Activated CD8-positive, alpha-beta memory T cell treated with anti-CD3 and anti-CD28 coated beads, Interleukin-2, amount 10 ng/mL, durations not matched to agents 7 days and 5 days (primary cell): ENCODE data around the gene ADAMTS7. TPM values are rescaled to one million over a fixed set of nuclear protein-coding genes. Genes with fewer than 3 reads are reported as not detected.
"Not testable (repeated sequence)": the region's sequence is repeated elsewhere in the genome, so short reads cannot be mapped to it uniquely, and the experiment has no call there.

Source experiments
- ATAC-seq: fragments of 150-1000 bp; cut with Tn5 transposase; one replicate; pipeline ENCODE4 v1.10.0; 2021; ENCODE audit warnings: moderate library complexity
- CTCF ChIA-PET: fragments of 350-600 bp; sonication (Branson Sonifier 250); formaldehyde crosslinking; loops from one replicate; lab custom pipeline; 2021; ENCODE audit warnings: antibody characterized with exemption; lab: Charles Lee
- DNase-seq: peaks from one replicate; pipeline ENCODE4 v3.0.0-alpha.2; 2020
- H3K27ac Mint-ChIP-seq: one replicate; pipeline ENCODE4 v1.8.0; 2021; ENCODE audit warnings: mild to moderate bottlenecking, mixed read lengths
- H3K27me3 Mint-ChIP-seq: one replicate; pipeline ENCODE4 v1.8.0; 2021; ENCODE audit warnings: mixed read lengths
- H3K36me3 Mint-ChIP-seq: one replicate; pipeline ENCODE4 v1.8.0; 2021; ENCODE audit warnings: mild to moderate bottlenecking, mixed read lengths
- H3K4me1 Mint-ChIP-seq: one replicate; pipeline ENCODE4 v1.8.0; 2021; ENCODE audit warnings: mixed read lengths
- H3K4me3 Mint-ChIP-seq: one replicate; pipeline ENCODE4 v1.8.0; 2021; ENCODE audit warnings: mild to moderate bottlenecking, moderate library complexity, mixed read lengths
- H3K9me3 Mint-ChIP-seq: one replicate; pipeline ENCODE4 v1.8.0; 2022; ENCODE audit warnings: low read depth, mixed read lengths
- total RNA-seq, 2 experiments: library from RNA; stranded (reverse); gene quantifications; one replicate each; pipeline ENCODE4 v1.2.3, GENCODE V29; 2021

The ADAMTS7 gene
- total RNA-seq, 2 experiments from 2014 or later, result 0.18 to 0.28 TPM

GRCh38 chr15:78756781-78757635 lies 54.3 kb downstream of the ADAMTS7 start:
- H3K4me1 Mint-ChIP-seq, result peaks cover 24% of the 10 kb centered on the region
- H3K27ac Mint-ChIP-seq, result peak overlapping the region; percentile 52
- H3K27me3 Mint-ChIP-seq, H3K36me3 Mint-ChIP-seq, H3K9me3 Mint-ChIP-seq, H3K4me3 Mint-ChIP-seq, ATAC-seq, DNase-seq: not testable (repeated sequence)
- CTCF ChIA-PET, result interaction anchor here (1.4 to 1.9 kb wide), 2 partner anchors 50 to 250 kb away, joined by 3 to 4 read pairs; no protein-coding TSS in a partner anchor

GRCh38 chr15:78755900-78756591 lies 55.2 kb downstream of the ADAMTS7 start:
- peak; percentile 58 for ATAC-seq
- not testable (repeated sequence) for H3K27ac Mint-ChIP-seq, H3K4me3 Mint-ChIP-seq, H3K9me3 Mint-ChIP-seq, H3K27me3 Mint-ChIP-seq, H3K36me3 Mint-ChIP-seq
- peaks cover 15% of the 10 kb centered on the region for H3K4me1 Mint-ChIP-seq
- CTCF ChIA-PET, result interaction anchor here (1.0 to 1.9 kb wide), 3 partner anchors 51 to 251 kb away, joined by 3 to 4 read pairs (median 3); no protein-coding TSS in a partner anchor
- DNase-seq, result peak; percentile 62

GRCh38 chr15:78754637-78755280 lies 56.5 kb downstream of the ADAMTS7 start:
- not testable (repeated sequence) for H3K36me3 Mint-ChIP-seq, DNase-seq, H3K9me3 Mint-ChIP-seq, ATAC-seq, H3K27me3 Mint-ChIP-seq, H3K27ac Mint-ChIP-seq, H3K4me3 Mint-ChIP-seq
- CTCF ChIA-PET, result interaction anchor here (1.0 to 1.4 kb wide), 2 partner anchors 14 to 107 kb away, joined by 3 to 4 read pairs; no protein-coding TSS in a partner anchor
- H3K4me1 Mint-ChIP-seq, result peaks cover 12% of the 10 kb centered on the region

GRCh38 chr15:78753751-78754535 lies 57.3 kb downstream of the ADAMTS7 start:
- CTCF ChIA-PET, result interaction anchor here (1.4 kb wide), 1 partner anchor 13 kb away, joined by 4 read pairs; no protein-coding TSS in a partner anchor

GRCh38 chr15:78753359-78753659 lies 58.0 kb downstream of the ADAMTS7 start:
- H3K9me3 Mint-ChIP-seq, CTCF ChIA-PET, ATAC-seq, H3K27me3 Mint-ChIP-seq, H3K36me3 Mint-ChIP-seq, H3K27ac Mint-ChIP-seq, H3K4me3 Mint-ChIP-seq, DNase-seq: not testable (repeated sequence)
- peaks cover 12% of the 10 kb centered on the region for H3K4me1 Mint-ChIP-seq

More at GRCh38 chr15:78753751-78754535, 57.3 kb downstream of the ADAMTS7 start:
- H3K27me3 Mint-ChIP-seq, DNase-seq, H3K9me3 Mint-ChIP-seq, H3K27ac Mint-ChIP-seq, H3K4me3 Mint-ChIP-seq, ATAC-seq, H3K36me3 Mint-ChIP-seq: not testable (repeated sequence)
- peaks cover 12% of the 10 kb centered on the region for H3K4me1 Mint-ChIP-seq

GRCh38 chr15:78752492-78753358 lies 58.5 kb downstream of the ADAMTS7 start:
- Mint-ChIP-seq H3K9me3 (no peaks in the 10 kb centered on the region), H3K27me3 (peaks cover 3% of the 10 kb centered on the region), H3K4me1 (peaks cover 12% of the 10 kb centered on the region), H3K4me3 (no peak overlapping the region), H3K27ac (no peak overlapping the region), H3K36me3 (no peaks in the 10 kb centered on the region)
- ATAC-seq, result no peak
- CTCF ChIA-PET, result interaction anchor here (1.3 to 3.6 kb wide), 2 partner anchors 12 to 55 kb away, joined by 3 to 19 read pairs; no protein-coding TSS in a partner anchor
- no peak for DNase-seq

GRCh38 chr15:78751602-78751979 lies 59.7 kb downstream of the ADAMTS7 start:
- no peak for ATAC-seq
- CTCF ChIA-PET, result interaction anchor here (0.6 to 3.6 kb wide), 12 partner anchors 10 to 203 kb away, joined by 3 to 19 read pairs (median 3); partner anchors contain the start of gene CHRNA3
- no peak overlapping the region for H3K27ac Mint-ChIP-seq
- no peaks in the 10 kb centered on the region for H3K9me3 Mint-ChIP-seq
- H3K4me3 Mint-ChIP-seq, result no peak overlapping the region
- H3K4me1 Mint-ChIP-seq, result peaks cover 3% of the 10 kb centered on the region
- H3K27me3 Mint-ChIP-seq, result peaks cover 3% of the 10 kb centered on the region
- no peak for DNase-seq
- H3K36me3 Mint-ChIP-seq, result no peaks in the 10 kb centered on the region

GRCh38 chr15:78750974-78751601 lies 60.2 kb downstream of the ADAMTS7 start:
- not testable (repeated sequence) for H3K27ac Mint-ChIP-seq, H3K27me3 Mint-ChIP-seq, H3K9me3 Mint-ChIP-seq, H3K36me3 Mint-ChIP-seq, H3K4me1 Mint-ChIP-seq
- CTCF ChIA-PET, result interaction anchor here (0.6 to 3.6 kb wide), 14 partner anchors 10 to 202 kb away, joined by 3 to 19 read pairs (median 3); partner anchors contain the start of gene CHRNA3
- H3K4me3 Mint-ChIP-seq, result peak overlapping the region; percentile 37
- ATAC-seq (peak; percentile 99), DNase-seq (peak; percentile 94)

GRCh38 chr15:78750566-78750965 lies 60.7 kb downstream of the ADAMTS7 start:
- ATAC-seq, result no peak
- peak overlapping the region; percentile 37 for H3K4me3 Mint-ChIP-seq
- no peaks in the 10 kb centered on the region for H3K36me3 Mint-ChIP-seq
- no peak overlapping the region for H3K27ac Mint-ChIP-seq
- no peaks in the 10 kb centered on the region for H3K9me3 Mint-ChIP-seq
- DNase-seq, result no peak
- CTCF ChIA-PET, result interaction anchor here (0.7 to 3.6 kb wide), 10 partner anchors 10 to 202 kb away, joined by 3 to 19 read pairs (median 4); no protein-coding TSS in a partner anchor
- peaks cover 3% of the 10 kb centered on the region for H3K4me1 Mint-ChIP-seq
- peaks cover 3% of the 10 kb centered on the region for H3K27me3 Mint-ChIP-seq

GRCh38 chr15:78749831-78750230 lies 61.4 kb downstream of the ADAMTS7 start:
- CTCF ChIA-PET, result interaction anchor here (2.1 to 3.6 kb wide), 2 partner anchors 9 to 12 kb away, joined by 11 to 19 read pairs; no protein-coding TSS in a partner anchor
- Mint-ChIP-seq H3K9me3 (no peaks in the 10 kb centered on the region), H3K4me3 (no peak overlapping the region), H3K27ac (no peak overlapping the region), H3K4me1 (peaks cover 3% of the 10 kb centered on the region), H3K36me3 (no peaks in the 10 kb centered on the region), H3K27me3 (peaks cover 3% of the 10 kb centered on the region)
- DNase-seq (no peak), ATAC-seq (no peak)

GRCh38 chr15:78747877-78748276 lies 63.4 kb downstream of the ADAMTS7 start:
- H3K27me3 Mint-ChIP-seq, H3K4me1 Mint-ChIP-seq, ATAC-seq, H3K36me3 Mint-ChIP-seq, H3K4me3 Mint-ChIP-seq, H3K9me3 Mint-ChIP-seq, H3K27ac Mint-ChIP-seq: not testable (repeated sequence)
- CTCF ChIA-PET, result interaction anchor here (0.8 kb wide), 1 partner anchor 61 kb away, joined by 3 read pairs; no protein-coding TSS in a partner anchor
- peak; percentile 15 for DNase-seq
